ENCODE data around the gene AHRR. TPM values are rescaled to one million over a fixed set of nuclear protein-coding genes. Genes with fewer than 3 reads are reported as not detected.
A peak's percentile ranks its signal among the peaks of the same experiment; 100 is the strongest.

The AHRR gene
- total and polyA plus RNA-seq, 9 of the 15 experiments (the other 6 are each of a cell fraction or from before 2014, with no cell fraction given): 0.06 to 1.6 (median 0.75) TPM; not detected in 1

GRCh38 chr5:392431-392988, 71.0 kb downstream of the AHRR start:
- no TSS peak for BruUV-seq (replicated peaks)
- TF ChIP-seq L3MBTL2 (IDR thresholded peaks at IDR 0.05) (no peak), CBX2 (IDR thresholded peaks at IDR 0.05; ENCODE audit: insufficient read depth, low read length, poor library complexity, severe bottlenecking) (no peak), ZNF398 (CRISPR knock-in tag; IDR thresholded peaks at IDR 0.05) (no peak), HINFP (tag; conservative IDR thresholded peaks at IDR 0.05; ENCODE audit: low read depth) (no peak), MLX (CRISPR knock-in tag; conservative IDR thresholded peaks at IDR 0.05) (no peak), DNMT1 (IDR thresholded peaks at IDR 0.05) (no peak), ATF7 (IDR thresholded peaks at IDR 0.05) (peak; percentile 86), MAX (CRISPR knock-in tag; IDR thresholded peaks at IDR 0.05) (no peak), ZNF444 (CRISPR knock-in tag; IDR thresholded peaks at IDR 0.05) (no peak), ELF1 (tag; IDR thresholded peaks at IDR 0.05) (no peak), ZNF778 (CRISPR knock-in tag; IDR thresholded peaks at IDR 0.05) (no peak), TSC22D4 (tag; IDR thresholded peaks at IDR 0.05) (no peak), CREB1 (IDR thresholded peaks at IDR 0.05) (0 out of 2 replicates have a peak, but pooled peaks have one; percentile 27), CREB1 (CRISPR knock-in tag; IDR thresholded peaks at IDR 0.05) (no peak)

More at GRCh38 chr5:392431-392988, 71.0 kb downstream of the AHRR start:
- no peaks in the 10 kb centered on the region for H3K79me2 ChIP-seq (ENCODE audit: control insufficient read depth, insufficient read depth, low read length)
- H3K9me3 ChIP-seq (replicated peaks; ENCODE audit: control insufficient read depth, insufficient read depth, low read depth, low read length): no peaks in the 10 kb centered on the region
- H3K27ac ChIP-seq (ENCODE audit: extremely low read depth, low read depth, low read length): no peak overlapping the region
- 16% methylated on average over 30 of the region's 30 CpGs for WGBS (ENCODE audit: insufficient coverage, low coverage, missing lambda C conversion rate)
- no peak overlapping the region for H3K4me3 ChIP-seq
- FAIRE-seq (peak; percentile 52), DNase-seq (ENCODE audit: extremely low read depth in 1 of 4, low spot score in 3 of 4) (peak in 1 of 4 experiments; percentile 8), ATAC-seq (peak; percentile 63)
- ChIA-PET POLR2A (no interaction called here), CTCF (ENCODE audit: low intra/inter-chr PET ratio) (no interaction called here)
- H3K9ac ChIP-seq (ENCODE audit: insufficient read depth in 1 of 2, low read depth in 2 of 2, low read length in 2 of 2): no peak overlapping the region
- in situ Hi-C loops (cut with MboI) (no loop called here), intact Hi-C loops (cut with micrococcal nuclease) (no loop called here)
- no peak overlapping the region for H3K4me2 ChIP-seq (ENCODE audit: insufficient read depth, low read length)
- peaks cover 0 to 15% of the 10 kb centered on the region in 2 experiments; a peak in 2 of 5 replicates for H3K4me1 ChIP-seq (replicated peaks in 1 of 2; ENCODE audit: control insufficient read depth in 2 of 2, insufficient read depth in 2 of 2, low read length in 2 of 2)
- peaks cover 21% of the 10 kb centered on the region for H4K20me1 ChIP-seq (replicated peaks; ENCODE audit: control insufficient read depth, insufficient read depth, low read length)
- no peaks in the 10 kb centered on the region for H3K9me1 ChIP-seq (ENCODE audit: control insufficient read depth, insufficient read depth, low read length)
- H2AFZ ChIP-seq (ENCODE audit: low read depth, low read length): peak overlapping the region; percentile 40; the same call in 1 of the 2 replicates
- H3K36me3 ChIP-seq (ENCODE audit: control insufficient read depth, insufficient read depth, low read length): no peaks in the 10 kb centered on the region
- H3K27me3 ChIP-seq (ENCODE audit: control insufficient read depth in 2 of 2, insufficient read depth in 2 of 2, low read length in 2 of 2): peaks cover 25 to 69% of the 10 kb centered on the region in 2 experiments; a peak in 4 of 5 replicates
